Choroid plexus epithelial cell (primary cell): Measurements from ENCODE around the gene IDH3B.

Experiments
- DNase-seq: peaks from one replicate; pipeline ENCODE4 v3.0.0-alpha.2; 2010; ENCODE audit warnings: low read depth
- H3K4me3 ChIP-seq: 2 replicates; pipeline ENCODE4 v1.5.1; 2011; ENCODE audit warnings: low read depth, mild to moderate bottlenecking, control low read depth, low read length, moderate library complexity
- TF ChIP-seq, protein P1 (sequence below): conservative IDR thresholded peaks from 2 replicates; pipeline ENCODE4 v1.5.1; 2011; ENCODE audit warnings: low read depth, mild to moderate bottlenecking, control low read depth, inconsistent platforms, low read length, moderate library complexity

The IDH3B gene

DNA sequence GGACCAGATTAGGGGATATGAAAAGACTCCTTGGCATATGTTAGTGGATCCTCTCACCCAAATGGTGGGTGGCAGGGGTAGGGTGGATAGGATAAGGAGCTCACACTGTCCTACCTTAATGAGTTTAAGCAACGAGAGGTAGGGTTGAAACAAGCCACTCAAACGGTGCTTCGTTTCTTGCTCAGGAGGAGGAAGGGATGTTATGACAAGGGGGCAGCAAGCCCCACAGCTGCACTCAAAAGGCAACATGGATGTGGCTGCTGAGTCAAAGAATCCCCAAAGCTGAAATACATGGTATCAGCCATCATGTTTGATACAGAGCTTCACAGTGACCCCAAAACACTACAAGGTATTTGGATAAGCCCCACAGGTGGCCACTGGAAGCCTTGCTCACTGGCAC is 8.4 kb upstream of the IDH3B start:
- DNase-seq, result no peak
- TF ChIP-seq, protein P1, sequence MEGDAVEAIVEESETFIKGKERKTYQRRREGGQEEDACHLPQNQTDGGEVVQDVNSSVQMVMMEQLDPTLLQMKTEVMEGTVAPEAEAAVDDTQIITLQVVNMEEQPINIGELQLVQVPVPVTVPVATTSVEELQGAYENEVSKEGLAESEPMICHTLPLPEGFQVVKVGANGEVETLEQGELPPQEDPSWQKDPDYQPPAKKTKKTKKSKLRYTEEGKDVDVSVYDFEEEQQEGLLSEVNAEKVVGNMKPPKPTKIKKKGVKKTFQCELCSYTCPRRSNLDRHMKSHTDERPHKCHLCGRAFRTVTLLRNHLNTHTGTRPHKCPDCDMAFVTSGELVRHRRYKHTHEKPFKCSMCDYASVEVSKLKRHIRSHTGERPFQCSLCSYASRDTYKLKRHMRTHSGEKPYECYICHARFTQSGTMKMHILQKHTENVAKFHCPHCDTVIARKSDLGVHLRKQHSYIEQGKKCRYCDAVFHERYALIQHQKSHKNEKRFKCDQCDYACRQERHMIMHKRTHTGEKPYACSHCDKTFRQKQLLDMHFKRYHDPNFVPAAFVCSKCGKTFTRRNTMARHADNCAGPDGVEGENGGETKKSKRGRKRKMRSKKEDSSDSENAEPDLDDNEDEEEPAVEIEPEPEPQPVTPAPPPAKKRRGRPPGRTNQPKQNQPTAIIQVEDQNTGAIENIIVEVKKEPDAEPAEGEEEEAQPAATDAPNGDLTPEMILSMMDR, result no peak
- no peak overlapping the region for H3K4me3 ChIP-seq

DNA sequence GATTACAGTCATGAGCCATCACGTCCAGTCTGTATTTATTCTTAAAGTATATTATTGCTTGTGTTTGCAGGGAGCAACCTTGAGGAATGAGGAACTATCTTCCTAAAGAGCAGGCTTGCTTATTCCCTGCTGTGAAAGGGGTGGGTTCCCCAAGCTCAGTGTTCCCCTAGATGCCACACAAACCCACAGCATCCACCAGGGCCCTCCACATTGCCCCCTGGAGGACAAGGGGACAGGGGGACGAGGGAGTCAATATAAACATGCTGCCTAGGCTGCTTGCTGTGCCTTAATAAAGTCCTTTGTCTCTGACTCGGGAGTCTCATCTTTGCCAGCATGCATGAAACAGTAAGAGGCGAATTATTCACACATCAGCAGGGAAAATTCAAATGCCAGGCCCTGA is 8.0 kb upstream of the IDH3B start:
- no peak overlapping the region for H3K4me3 ChIP-seq
- no peak for DNase-seq
- TF ChIP-seq, protein P1, result peak; percentile 33

DNA sequence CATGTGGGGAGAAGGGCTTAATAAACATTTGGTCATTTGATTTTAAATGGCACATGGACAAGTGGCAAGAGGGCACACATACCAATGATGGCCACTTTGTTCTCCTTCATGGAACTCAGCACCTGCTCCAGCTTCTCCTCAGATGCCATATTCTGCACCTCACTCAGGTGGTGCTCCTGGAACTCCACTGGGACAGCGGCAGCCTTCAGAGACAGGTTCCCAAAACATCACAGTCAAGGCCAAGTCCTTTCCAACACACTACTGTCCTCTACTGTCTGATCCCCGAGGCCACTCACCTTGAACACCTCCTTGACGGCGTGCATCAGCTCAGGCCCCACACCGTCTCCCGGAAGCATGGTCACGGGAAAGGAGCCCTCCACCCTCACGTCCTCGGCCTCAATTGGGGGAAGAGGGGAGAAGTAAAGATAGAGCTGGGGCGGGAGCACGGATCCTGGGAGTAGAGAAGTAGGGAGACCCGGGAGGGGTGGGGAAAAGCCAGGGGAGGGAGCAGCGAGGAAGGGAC is 591 bp downstream of the IDH3B start:
- TF ChIP-seq, protein P1, result no peak
- H3K4me3 ChIP-seq, result peak overlapping the region; percentile 94
- no peak for DNase-seq

DNA sequence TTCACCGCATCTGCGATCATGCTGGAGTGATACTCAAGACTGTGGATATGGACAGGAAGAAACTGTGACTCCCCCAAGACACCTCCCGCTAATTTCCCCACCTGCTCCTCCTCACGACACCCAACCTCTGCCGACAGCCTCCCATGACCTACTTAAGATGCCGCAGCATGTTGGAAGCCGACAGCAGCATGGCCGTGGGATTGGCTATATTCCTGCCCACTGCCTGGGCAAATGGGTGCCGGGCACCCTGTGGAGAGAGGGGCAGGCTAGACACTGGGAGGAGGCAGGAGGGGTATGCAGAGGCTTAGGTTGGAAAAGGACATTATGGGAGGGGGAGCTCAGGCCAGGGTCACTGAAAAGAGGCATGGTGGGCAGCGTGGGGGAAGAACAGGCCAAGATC is 4.5 kb downstream of the IDH3B start:
- DNase-seq, result no peak
- TF ChIP-seq, protein P1, result no peak
- H3K4me3 ChIP-seq, result no peak overlapping the region

DNA sequence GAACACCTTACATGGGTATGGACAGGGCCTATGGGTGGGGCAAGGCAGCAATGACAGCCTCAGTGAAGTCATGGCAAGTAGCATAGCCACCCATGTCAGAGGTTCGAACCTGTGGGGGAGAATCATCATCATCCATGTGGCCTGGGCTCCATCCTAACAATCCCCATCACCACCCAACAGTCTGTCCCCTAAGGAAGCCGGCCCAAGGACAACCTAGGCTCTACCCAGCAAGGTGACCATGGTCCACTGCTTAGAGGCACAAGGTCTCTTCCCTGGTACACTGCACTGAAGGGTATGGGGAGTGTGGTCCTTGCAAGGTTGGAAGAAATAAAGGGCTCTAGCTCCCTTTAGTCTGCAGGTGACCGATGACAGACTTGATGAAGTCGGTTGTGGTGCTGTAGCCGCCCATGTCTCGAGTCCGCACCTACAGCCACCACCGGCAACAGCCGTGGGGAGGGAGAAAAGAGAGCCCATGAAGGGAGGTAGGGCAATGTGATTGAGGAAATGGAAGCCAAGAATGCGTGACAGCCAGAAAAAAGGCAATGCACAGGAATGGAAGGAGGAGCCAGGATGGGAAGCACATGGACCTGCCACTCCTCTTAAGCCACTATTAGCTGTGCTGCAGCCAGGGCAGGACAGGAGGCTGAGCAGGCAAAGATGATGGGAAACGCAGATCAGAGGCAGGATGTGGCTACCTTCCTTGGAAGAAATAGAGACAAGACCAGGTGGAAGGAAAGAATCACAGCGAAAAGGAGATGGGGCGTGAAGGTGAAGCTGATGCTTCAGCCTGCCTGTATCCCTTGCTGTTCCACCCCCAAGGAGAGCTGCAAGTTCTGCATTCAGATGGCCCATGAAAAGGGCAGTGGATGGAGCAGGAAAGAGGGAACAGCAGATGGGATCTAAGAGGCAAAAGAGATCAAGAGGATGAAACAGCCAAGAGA is 5.3 kb downstream of the IDH3B start:
- no peak overlapping the region for H3K4me3 ChIP-seq
- TF ChIP-seq, protein P1, result no peak
- no peak for DNase-seq

DNA sequence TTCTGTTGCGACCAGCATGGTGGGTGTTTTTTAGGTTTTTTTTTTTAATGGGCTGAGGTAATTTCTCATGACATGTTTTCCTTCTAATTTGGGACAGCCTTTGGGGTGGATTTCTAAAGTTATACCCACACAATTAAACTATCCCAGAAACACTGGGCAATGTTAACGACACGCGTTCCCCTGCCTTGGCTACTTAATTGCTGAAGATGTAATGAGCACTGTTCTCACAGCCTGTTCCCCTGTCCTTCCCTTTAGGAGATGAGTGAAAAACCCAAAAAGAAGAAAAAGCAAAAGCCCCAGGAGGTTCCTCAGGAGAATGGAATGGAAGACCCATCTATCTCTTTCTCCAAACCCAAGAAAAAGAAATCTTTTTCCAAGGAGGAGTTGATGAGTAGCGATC is 6.3 kb downstream of the IDH3B start:
- no peak overlapping the region for H3K4me3 ChIP-seq
- TF ChIP-seq, protein P1, result no peak
- DNase-seq, result no peak
